IMR-90 (cell line): Measurements from ENCODE around the gene LUZP1. TPM values are rescaled to one million over a fixed set of nuclear protein-coding genes. Genes with fewer than 3 reads are reported as not detected.

Source experiments
- ATAC-seq: fragments of 200-7000 bp; cut with Tn5 transposase; 2 replicates; pipeline ENCODE4 v1.9.1; 2020; ENCODE audit warnings: low read depth, mild to moderate bottlenecking, moderate library complexity
- BruUV-seq: library from RNA; stranded (reverse); fragments of 400-500 nt; replicated peaks from 2 replicates; lab custom pipeline; 2021; lab: Mats Ljungman, UMichigan
- CTCF ChIA-PET: fragments of 300-600 bp; formaldehyde crosslinking; extraction: SDS; loops from one replicate; lab custom pipeline; 2021; ENCODE audit warnings: antibody characterized with exemption; lab: Yijun Ruan, JAX
- POLR2A ChIA-PET: fragments of 300-600 bp; sonication (Branson Sonifier 250); formaldehyde crosslinking; loops from one replicate; lab custom pipeline; 2022; ENCODE audit warnings: antibody characterized with exemption; ENCODE audit not compliant: unreplicated experiment; lab: Charles Lee
- DNase-seq: peaks from one replicate; pipeline ENCODE4 v3.0.0; 2013
- H2AFZ ChIP-seq: replicated peaks from 2 replicates; pipeline ENCODE3; 2013; ENCODE audit warnings: low read length, mild to moderate bottlenecking; ENCODE audit not compliant: poor library complexity
- H2AK5ac ChIP-seq: 2 replicates; pipeline ENCODE4 v1.6.1; 2013; ENCODE audit warnings: low read depth, low read length, inconsistent platforms
- H2AK9ac ChIP-seq: replicated peaks from 2 replicates; pipeline ENCODE3; 2013; ENCODE audit warnings: mild to moderate bottlenecking, low read depth, low read length, moderate library complexity; ENCODE audit not compliant: poor library complexity
- H2BK120ac ChIP-seq: 2 replicates; pipeline ENCODE4 v1.6.1; 2013; ENCODE audit warnings: low read depth, low read length, inconsistent platforms
- H2BK15ac ChIP-seq: 3 replicates; pipeline ENCODE4 v1.6.1; 2013; ENCODE audit warnings: low read depth, low read length, inconsistent platforms
- H2BK20ac ChIP-seq: 2 replicates; pipeline ENCODE4 v1.6.1; 2013; ENCODE audit warnings: low read depth, mild to moderate bottlenecking, inconsistent platforms, low read length, moderate library complexity
- H2BK5ac ChIP-seq: 2 replicates; pipeline ENCODE4 v1.6.1; 2013; ENCODE audit warnings: mild to moderate bottlenecking, low read depth, low read length, inconsistent platforms; ENCODE audit not compliant: poor library complexity, severe bottlenecking
- H3K14ac ChIP-seq: replicated peaks from 2 replicates; pipeline ENCODE4 v1.6.1; 2013; ENCODE audit warnings: low read depth, low read length, inconsistent platforms
- H3K18ac ChIP-seq: 2 replicates; pipeline ENCODE4 v1.6.1; 2013; ENCODE audit warnings: low read depth, low read length, control low read depth
- H3K23ac ChIP-seq: 2 replicates; pipeline ENCODE4 v1.6.1; 2013; ENCODE audit warnings: low read depth, low read length, inconsistent platforms
- H3K27ac ChIP-seq: 2 replicates; pipeline ENCODE4 v1.5.1; 2013; ENCODE audit warnings: mild to moderate bottlenecking, control low read depth, low read length; ENCODE audit not compliant: insufficient read depth
- H3K27me3 ChIP-seq: 2 replicates; pipeline ENCODE4 v1.6.1; 2013; ENCODE audit warnings: low read length; ENCODE audit not compliant: control insufficient read depth, insufficient read depth
- H3K36me3 ChIP-seq: 2 replicates; pipeline ENCODE4 v1.6.1; 2013; ENCODE audit warnings: low read length, mixed read lengths; ENCODE audit not compliant: control insufficient read depth, insufficient read depth
- H3K4ac ChIP-seq: 2 replicates; pipeline ENCODE4 v1.6.1; 2013; ENCODE audit warnings: low read depth, low read length, inconsistent platforms
- H3K4me1 ChIP-seq: 2 replicates; pipeline ENCODE4 v1.6.1; 2013; ENCODE audit warnings: low read length, mixed read lengths; ENCODE audit not compliant: control insufficient read depth, insufficient read depth
- H3K4me2 ChIP-seq: 2 replicates; pipeline ENCODE4 v1.6.1; 2013; ENCODE audit warnings: low read depth, mild to moderate bottlenecking, control low read depth, low read length, moderate library complexity
- H3K4me3 ChIP-seq: 2 replicates; pipeline ENCODE4 v1.5.1; 2013; ENCODE audit warnings: low read depth, mild to moderate bottlenecking, control low read depth, low read length, moderate library complexity; ENCODE audit not compliant: insufficient read depth
- H3K56ac ChIP-seq: 2 replicates; pipeline ENCODE4 v1.6.1; 2013; ENCODE audit warnings: low read length, inconsistent platforms; ENCODE audit not compliant: insufficient read depth; ENCODE audit errors: extremely low read depth
- H3K79me1 ChIP-seq, 2 experiments: 2 replicates each; pipeline ENCODE4 v1.6.1; 2013; ENCODE audit warnings: low read length in 2 of 2, inconsistent platforms in 1 of 2, low read depth in 1 of 2
- H3K9ac ChIP-seq: 2 replicates; pipeline ENCODE4 v1.6.1; 2013; ENCODE audit warnings: low read depth, low read length, control low read depth
- H3K9me1 ChIP-seq: 2 replicates; pipeline ENCODE4 v1.6.1; 2013; ENCODE audit warnings: low read length, inconsistent platforms; ENCODE audit not compliant: insufficient read depth
- H3K9me3 ChIP-seq: 2 replicates; pipeline ENCODE4 v1.6.1; 2013; ENCODE audit warnings: low read length; ENCODE audit not compliant: control insufficient read depth, insufficient read depth
- H4K20me1 ChIP-seq: 2 replicates; pipeline ENCODE4 v1.6.1; 2013; ENCODE audit warnings: low read length, inconsistent platforms; ENCODE audit not compliant: insufficient read depth
- H4K5ac ChIP-seq: 2 replicates; pipeline ENCODE4 v1.6.1; 2013; ENCODE audit warnings: mild to moderate bottlenecking, low read depth, low read length, control low read depth
- H4K8ac ChIP-seq, 2 experiments: 2 replicates each; pipeline ENCODE4 v1.6.1; 2013; ENCODE audit warnings: low read depth in 2 of 2, low read length in 2 of 2, control low read depth in 1 of 2, inconsistent platforms in 1 of 2
- H4K91ac ChIP-seq: 2 replicates; pipeline ENCODE4 v1.6.1; 2013; ENCODE audit warnings: low read depth, low read length, inconsistent platforms; ENCODE audit not compliant: insufficient read depth
- BHLHE40 ChIP-seq: fragments of 150-350 bp; IDR thresholded peaks from 2 replicates; pipeline ENCODE4 v1.6.1; 2016; ENCODE audit warnings: mild to moderate bottlenecking, low read depth, low read length
- CEBPB ChIP-seq: IDR thresholded peaks from 2 replicates; pipeline ENCODE4 v1.6.1; 2012; ENCODE audit warnings: low read depth, low read length, improper control_type of control experiment
- ELK1 ChIP-seq: fragments of 150-350 bp; IDR thresholded peaks from 2 replicates; pipeline ENCODE4 v1.6.1; 2016; ENCODE audit warnings: low read depth, mild to moderate bottlenecking, low read length, moderate library complexity, borderline replicate concordance
- FOS ChIP-seq: fragments of 150-350 bp; IDR thresholded peaks from 2 replicates; pipeline ENCODE4 v1.6.1; 2016; ENCODE audit warnings: low read depth, low read length
- MAFK ChIP-seq: IDR thresholded peaks from 2 replicates; pipeline ENCODE4 v1.6.1; 2012; ENCODE audit warnings: low read depth, low read length, improper control_type of control experiment
- MAZ ChIP-seq: IDR thresholded peaks from 2 replicates; pipeline ENCODE4 v1.6.1; 2012; ENCODE audit warnings: low read depth, mild to moderate bottlenecking, low read length, improper control_type of control experiment, moderate library complexity, borderline replicate concordance
- MXI1 ChIP-seq: IDR thresholded peaks from 2 replicates; pipeline ENCODE4 v1.6.1; 2012; ENCODE audit warnings: low read depth, mild to moderate bottlenecking, low read length, moderate library complexity, borderline replicate concordance
- NFE2L2 ChIP-seq: fragments of 150-350 bp; IDR thresholded peaks from 2 replicates; pipeline ENCODE4 v1.6.1; 2016; ENCODE audit warnings: low read depth, mild to moderate bottlenecking, low read length
- POLR2A ChIP-seq: IDR thresholded peaks from 2 replicates; pipeline ENCODE4 v1.6.1; 2012; ENCODE audit warnings: mild to moderate bottlenecking, low read depth, low read length
- RAD21 ChIP-seq: IDR thresholded peaks from 2 replicates; pipeline ENCODE4 v1.6.1; 2012; ENCODE audit warnings: low read length, improper control_type of control experiment
- RCOR1 ChIP-seq: IDR thresholded peaks from 2 replicates; pipeline ENCODE4 v1.6.1; 2012; ENCODE audit warnings: mild to moderate bottlenecking, low read length, improper control_type of control experiment; ENCODE audit not compliant: insufficient replicate concordance
- RFX5 ChIP-seq: IDR thresholded peaks from 2 replicates; pipeline ENCODE4 v1.8.0; 2012; ENCODE audit warnings: low read depth, mild to moderate bottlenecking, low read length, moderate library complexity
- SMC3 ChIP-seq: fragments of 150-350 bp; IDR thresholded peaks from 2 replicates; pipeline ENCODE4 v1.6.1; 2016; ENCODE audit warnings: low read depth, mild to moderate bottlenecking, antibody characterized with exemption, low read length, moderate library complexity
- WGBS, 2 experiments: methylation state at CpG; one replicate each; pipeline versions ENCODE4 v1.1.5 to v1.1.7; 2013; ENCODE audit warnings: missing lambda C conversion rate in 2 of 2; ENCODE audit not compliant: insufficient read length in 1 of 2; ENCODE audit errors: extremely low coverage in 2 of 2; 5-methylcytosine and 5-hydroxymethylcytosine counted together
- dilution Hi-C: fragments of 300-500 bp; cut with HindIII; formaldehyde crosslinking; loops from one replicate; pipeline ENCODE4 v1.14.3; 2018; ENCODE audit warnings: low sequenced_read_pairs; ENCODE audit not compliant: unreplicated experiment
- in situ Hi-C: fragments of 300-500 bp; cut with MboI; formaldehyde crosslinking; loops from 3 replicates; pipeline ENCODE4 v1.14.3; 2019; ENCODE audit warnings: low sequenced_read_pairs, inconsistent platforms, mixed read lengths
- intact Hi-C: fragments of 100-400 bp; cut with micrococcal nuclease; formaldehyde crosslinking; loops from 2 replicates; pipeline ENCODE4 v1.10.0; 2022
- polyA plus RNA-seq, 3 experiments: library from polyadenylated mRNA; depleted of rRNA; stranded (reverse); fragments of >200 nt; gene quantifications; 2 replicates each; pipeline ENCODE4 v1.2.3, GENCODE V29; 2012; ENCODE audit warnings: low replicate concordance in 1 of 3
- total RNA-seq: library from RNA; depleted of rRNA; stranded (reverse); fragments of >200 nt; gene quantifications from 2 replicates; pipeline ENCODE4 v1.2.3, GENCODE V29; 2012
- TF ChIP-seq, protein P1 (sequence below): fragments of 150-350 bp; IDR thresholded peaks from 2 replicates; pipeline ENCODE4 v1.6.1; 2017; ENCODE audit warnings: mild to moderate bottlenecking, antibody characterized with exemption, low read length, low read depth

LUZP1 gene
- total and polyA plus RNA-seq, 2 of the 4 experiments (the other 2 are of a cell fraction), result 13.1 to 31.7 TPM

GRCh38 chr1:23168445-23169194 lies at the start of gene LUZP1 (continued):
- TF ChIP-seq MAFK (peak; percentile 56), NFE2L2 (no peak), BHLHE40 (no peak), MXI1 (no peak), RFX5 (no peak), POLR2A (peak; percentile 96)

GRCh38 chr1:23217421-23218115 lies 48.9 kb upstream of the LUZP1 start, which contains the start of gene HTR1D:
Gene HTR1D, minus strand, starts transcription at chr1:23217502. Its CDS starts 23,283 bp downstream, at chr1:23194219.
- DNase-seq (no peak), ATAC-seq (peak; percentile 62)
- Histone ChIP-seq H2AK9ac (no peak within 1 kb of the TSS), H2BK20ac (no peak within 1 kb of the TSS), H3K9me1 (peaks cover 4% of the 10 kb centered on the region; the same call in 1 of the 2 replicates), H2BK15ac (no peak within 1 kb of the TSS), H3K18ac (no peak within 1 kb of the TSS), H3K4me2 (peak within 1 kb of the TSS; percentile 46; the same call in 1 of the 2 replicates), H3K27me3 (peaks cover 65% of the 10 kb centered on the region), H2BK5ac (no peak within 1 kb of the TSS), H3K36me3 (no peaks in the 10 kb centered on the region), H3K9me3 (no peaks in the 10 kb centered on the region), H3K9ac (no peak within 1 kb of the TSS), H4K91ac (no peak within 1 kb of the TSS), H3K27ac (no peak within 1 kb of the TSS), H3K4me3 (peak within 1 kb of the TSS; percentile 25), H4K8ac (no peak within 1 kb of the TSS), H3K79me1 (no peaks in the 10 kb centered on the region), H2AK5ac (no peak within 1 kb of the TSS), H3K56ac (no peak within 1 kb of the TSS), H3K23ac (peak within 1 kb of the TSS; percentile 6; the same call in 1 of the 2 replicates), H2BK120ac (no peak within 1 kb of the TSS), H4K20me1 (no peaks in the 10 kb centered on the region), H3K14ac (no peak within 1 kb of the TSS), H3K4ac (no peak within 1 kb of the TSS), H4K5ac (no peak within 1 kb of the TSS), H3K4me1 (no peaks in the 10 kb centered on the region; the same call in 1 of the 2 replicates), H2AFZ (peak within 1 kb of the TSS; percentile 73)
- in situ Hi-C loops, result no loop called here
- ChIA-PET CTCF (no interaction called here), POLR2A (no interaction called here)
- BruUV-seq, result no TSS peak
- dilution Hi-C loops, result no loop called here
- WGBS, 2 experiments, result no CpG with 5 or more reads among the region's 45 CpGs
- intact Hi-C loops, result no loop called here
- TF ChIP-seq RFX5 (no peak), NFE2L2 (no peak), POLR2A (no peak), BHLHE40 (no peak), CEBPB (no peak), SMC3 (no peak), FOS (no peak), MAZ (no peak), RAD21 (no peak), MXI1 (no peak), ELK1 (no peak), RCOR1 (no peak)
- TF ChIP-seq, protein P1, sequence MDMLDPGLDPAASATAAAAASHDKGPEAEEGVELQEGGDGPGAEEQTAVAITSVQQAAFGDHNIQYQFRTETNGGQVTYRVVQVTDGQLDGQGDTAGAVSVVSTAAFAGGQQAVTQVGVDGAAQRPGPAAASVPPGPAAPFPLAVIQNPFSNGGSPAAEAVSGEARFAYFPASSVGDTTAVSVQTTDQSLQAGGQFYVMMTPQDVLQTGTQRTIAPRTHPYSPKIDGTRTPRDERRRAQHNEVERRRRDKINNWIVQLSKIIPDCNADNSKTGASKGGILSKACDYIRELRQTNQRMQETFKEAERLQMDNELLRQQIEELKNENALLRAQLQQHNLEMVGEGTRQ, result no peak
